Measurements from ENCODE around the gene SBK3.

GRCh38 chr19:55491546-55492360, 53.6 kb downstream of the SBK3 start:
- no peak for TF ChIP-seq CTCF (IDR thresholded peaks at IDR 0.05)
- TF ChIP-seq EZH2 (IDR thresholded peaks at IDR 0.05; ENCODE audit: borderline replicate concordance, insufficient read depth, low read depth, low read length, poor library complexity, severe bottlenecking): no peak

All from B cell (primary cell).